GM21515 (cell line): ENCODE results near the gene ZBED4.

Source experiments
- ATAC-seq: cut with Tn5 transposase; IDR thresholded peaks from one replicate; pipeline ENCODE4 v1.9.1; 2021; ENCODE audit not compliant: unreplicated experiment

ZBED4 gene

DNA sequence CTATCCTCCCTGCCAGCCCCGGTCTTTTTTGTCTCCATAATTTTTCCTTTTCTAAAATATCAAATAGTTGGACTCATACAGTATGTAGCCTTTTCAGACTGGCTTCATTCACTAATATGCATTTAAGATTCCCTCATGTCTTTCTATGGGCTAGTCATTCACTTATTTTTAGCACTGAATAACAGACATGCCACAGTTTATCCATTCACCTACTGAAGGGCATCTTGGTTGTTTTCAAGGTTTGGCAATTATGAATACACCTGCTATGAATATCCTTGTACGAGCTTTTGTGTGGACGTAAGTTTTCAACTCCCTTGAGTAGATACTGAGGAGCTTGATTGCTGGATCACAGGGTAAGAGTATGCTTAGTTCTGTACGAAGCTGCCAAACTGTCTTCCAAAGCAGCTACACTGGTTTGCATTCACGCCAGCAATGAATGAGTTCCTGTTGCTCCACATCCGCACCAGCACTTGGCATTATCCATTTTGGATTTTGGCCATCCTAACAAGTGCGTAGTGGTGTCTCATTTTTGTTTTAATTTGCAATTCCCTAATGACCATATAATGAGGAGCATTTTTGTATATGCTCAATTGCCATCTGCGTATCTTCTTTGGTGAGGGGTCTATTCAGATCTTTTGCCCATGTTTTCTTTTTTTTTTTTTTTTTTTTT lies 43.5 kb downstream of the ZBED4 start:
- no peak for ATAC-seq

DNA sequence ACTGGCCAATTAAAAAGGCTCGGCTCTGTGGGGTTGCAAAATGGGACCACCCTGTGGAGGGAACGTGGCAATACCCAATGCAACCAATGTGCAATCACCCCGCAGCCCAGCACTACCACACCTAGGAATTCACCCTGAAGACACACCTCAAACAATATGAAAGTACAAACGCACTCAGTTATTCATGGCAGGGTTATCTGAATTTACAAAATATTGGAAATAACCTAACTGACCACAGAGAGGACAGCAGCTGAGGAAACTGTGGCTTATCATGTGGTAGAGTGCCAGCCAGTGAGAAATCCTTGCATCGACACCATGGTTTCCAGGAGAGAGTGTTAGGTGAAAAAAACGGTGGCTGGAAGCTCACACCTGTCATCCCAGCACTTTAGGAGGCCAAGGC lies 45.9 kb downstream of the ZBED4 start:
- no peak for ATAC-seq

DNA sequence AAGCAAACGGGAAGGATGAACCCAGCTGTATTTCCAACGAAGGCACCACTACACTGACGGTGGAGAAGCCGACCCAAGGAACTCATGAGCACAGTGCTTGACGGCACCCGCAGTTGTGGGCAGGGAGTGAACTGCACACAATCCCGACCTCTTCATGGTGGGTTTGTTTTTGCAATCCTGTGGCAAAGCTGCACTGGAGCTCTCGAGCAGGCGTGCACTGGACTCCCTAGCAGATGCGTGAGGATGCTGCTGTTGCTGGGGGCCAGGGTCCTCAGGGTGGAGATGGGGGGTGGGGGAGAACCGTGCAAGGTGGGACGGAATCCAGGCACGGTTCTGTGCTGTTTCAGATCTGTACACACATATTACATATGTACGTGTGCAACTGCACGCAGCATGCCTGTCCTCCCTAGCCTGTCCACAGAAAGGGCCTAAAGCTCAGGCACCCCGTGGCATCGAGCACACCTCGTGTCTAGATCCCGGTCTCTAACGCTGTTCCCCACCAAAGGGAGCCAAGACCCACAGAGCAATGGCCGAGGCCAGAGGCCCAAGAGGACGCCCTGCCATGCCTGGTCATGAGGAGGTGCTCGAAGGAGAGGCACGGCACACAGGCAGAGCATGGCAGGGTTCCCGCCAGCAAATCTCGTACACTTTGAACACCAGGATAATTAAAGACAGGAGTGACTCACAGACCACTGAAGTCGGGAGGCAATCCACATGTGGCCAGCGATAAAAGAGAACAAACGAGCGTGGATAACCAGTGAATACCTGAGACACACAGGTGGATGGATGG lies 47.0 kb downstream of the ZBED4 start:
- no peak for ATAC-seq

DNA sequence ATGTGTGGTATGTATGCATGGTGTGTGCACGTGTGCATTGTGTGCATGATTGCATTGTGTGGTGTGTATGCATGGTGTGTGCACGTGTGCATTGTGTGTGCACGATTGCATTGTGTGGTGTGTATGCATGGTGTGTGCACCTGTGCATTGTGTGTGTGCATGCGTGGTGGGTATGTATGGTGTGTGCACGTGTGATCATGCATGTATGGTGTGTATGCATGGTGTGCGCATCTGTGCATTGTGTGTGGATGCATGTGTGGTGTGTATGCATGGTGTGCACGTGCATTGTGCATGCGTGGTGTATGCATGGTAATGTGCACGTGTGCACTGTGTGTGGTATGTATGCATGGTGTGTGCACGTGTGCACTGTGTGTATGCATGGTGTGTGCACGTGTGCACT lies 47.8 kb downstream of the ZBED4 start:
- ATAC-seq = no peak

DNA sequence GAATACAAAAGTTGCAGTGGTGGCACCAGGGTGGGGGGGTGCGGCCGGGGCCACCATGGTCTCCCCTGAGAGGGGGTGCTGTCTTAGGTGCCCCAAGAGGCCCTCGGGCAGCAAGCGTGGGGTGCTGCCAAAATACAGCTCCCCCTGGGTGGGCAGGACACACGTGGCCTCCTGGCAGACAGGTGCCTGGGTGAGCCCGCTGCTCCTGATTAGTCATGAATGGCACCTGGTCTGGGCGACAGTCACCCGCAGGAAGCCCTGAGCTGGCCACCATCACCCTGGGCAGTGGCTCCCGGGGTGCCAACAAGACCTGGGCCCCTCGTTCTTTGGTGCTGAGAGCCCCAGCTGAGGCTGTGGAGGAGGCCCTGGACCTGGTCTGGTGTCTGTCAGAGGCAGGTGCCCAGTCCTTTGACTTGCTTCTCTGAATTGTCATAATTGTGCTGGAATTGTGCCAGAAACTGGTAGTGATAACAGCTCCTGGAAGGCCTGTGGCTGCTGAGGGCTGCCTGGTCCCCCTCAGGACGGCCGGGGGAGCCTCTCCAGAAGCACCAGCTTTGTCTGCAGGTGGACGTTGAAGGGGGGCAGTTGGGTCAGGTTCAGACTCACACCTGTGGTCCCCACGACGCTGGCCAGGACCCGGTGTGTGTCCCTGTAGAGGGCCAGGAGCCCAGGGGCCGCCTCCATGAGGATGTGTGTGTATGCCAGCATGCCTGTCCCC lies 49.8 kb downstream of the ZBED4 start:
- no peak for ATAC-seq

DNA sequence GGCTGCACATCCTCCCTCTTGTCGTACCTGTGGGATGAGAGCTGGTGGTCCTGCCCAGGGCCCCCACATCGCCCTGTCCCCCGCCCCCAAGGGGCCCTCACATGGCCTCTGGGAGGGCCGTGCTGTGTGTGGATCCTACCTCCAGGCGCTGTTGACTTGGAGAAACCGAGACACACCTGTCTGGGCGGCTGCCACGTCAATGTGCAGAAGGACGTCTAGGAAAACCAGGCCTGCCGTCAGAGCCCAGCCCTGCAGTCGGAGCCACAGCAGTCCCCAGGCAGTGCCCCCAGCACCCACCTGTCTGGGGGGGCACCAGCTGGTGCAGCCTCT lies 50.4 kb downstream of the ZBED4 start:
- no peak for ATAC-seq

DNA sequence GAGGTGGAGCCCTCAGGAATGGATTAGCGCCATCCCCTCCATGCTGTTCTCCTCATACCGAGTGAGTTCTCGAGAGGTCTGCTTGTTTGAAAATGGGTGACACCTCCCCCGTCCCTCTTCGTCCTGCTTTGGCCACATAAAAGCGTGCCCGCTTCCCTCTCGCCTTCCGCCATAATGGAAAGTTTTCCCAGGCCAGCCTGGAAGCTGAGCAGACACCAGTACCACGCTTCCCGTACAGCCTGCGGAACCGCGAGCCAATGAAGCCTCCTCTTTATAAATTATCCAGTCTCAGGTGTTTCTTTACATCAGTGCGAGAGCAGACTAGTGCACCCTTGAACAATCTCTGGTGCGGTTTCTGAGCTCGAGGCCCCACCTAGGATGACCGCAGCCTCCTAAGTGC lies 51.8 kb downstream of the ZBED4 start:
- ATAC-seq = no peak

DNA sequence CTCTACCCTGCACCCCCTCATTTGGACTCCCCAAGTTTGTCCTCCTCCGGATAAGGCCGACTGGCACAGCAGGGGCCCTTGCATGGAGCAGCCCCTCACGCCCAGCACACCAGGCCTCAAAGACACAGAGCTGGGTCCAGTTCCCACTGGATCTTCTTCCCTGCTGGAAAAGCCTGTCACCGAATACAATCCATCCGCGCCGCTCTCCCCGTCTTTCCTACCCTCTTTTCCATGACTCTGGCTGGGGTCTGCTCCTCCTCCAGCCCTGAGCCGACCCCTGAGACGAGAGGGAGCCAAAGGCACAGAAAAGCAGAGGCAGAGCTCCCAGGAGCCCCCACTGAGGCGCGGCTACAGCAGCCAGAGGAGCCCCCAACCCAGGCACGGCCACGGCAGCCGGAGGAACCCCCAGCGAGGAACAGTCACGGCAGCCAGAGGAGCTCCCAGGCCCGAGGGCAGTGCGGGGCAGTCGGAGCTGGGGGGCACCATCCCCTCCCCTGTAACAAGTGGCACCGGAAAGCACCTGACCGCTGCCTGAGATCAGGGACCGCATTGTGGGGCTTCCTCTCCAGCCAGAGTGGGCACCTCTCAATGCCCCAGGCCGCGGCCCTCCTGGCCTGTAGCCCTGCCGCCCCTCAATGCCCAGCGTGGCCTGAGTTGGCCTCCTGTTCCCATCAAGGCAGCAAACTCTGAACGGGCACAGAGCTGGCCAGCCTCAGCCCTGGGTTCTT lies 52.6 kb downstream of the ZBED4 start:
- no peak for ATAC-seq

DNA sequence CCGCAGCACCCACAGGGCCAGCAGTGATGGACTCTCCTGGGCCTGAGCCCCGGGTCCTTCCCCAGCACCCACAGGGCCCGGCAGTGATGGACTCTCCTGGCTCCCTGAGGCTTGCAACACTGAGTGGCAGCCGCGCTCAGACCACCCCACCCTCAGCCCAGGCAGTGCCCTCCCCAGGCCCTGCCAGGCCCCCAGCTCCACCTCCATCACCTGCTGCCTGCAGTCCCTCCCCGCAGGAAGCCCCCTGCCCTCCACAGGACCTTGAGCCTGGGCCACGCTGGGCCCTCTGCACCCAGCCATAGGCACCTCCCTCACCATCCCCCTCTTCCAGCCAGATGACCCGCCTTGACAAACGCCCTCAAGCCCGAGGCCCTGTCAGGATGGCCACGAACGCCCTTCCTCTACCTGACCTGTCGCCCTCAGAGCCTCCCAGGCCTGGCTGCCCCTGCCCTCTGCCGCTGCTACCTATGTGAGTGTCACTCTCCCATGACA lies 53.2 kb downstream of the ZBED4 start:
- no peak for ATAC-seq

DNA sequence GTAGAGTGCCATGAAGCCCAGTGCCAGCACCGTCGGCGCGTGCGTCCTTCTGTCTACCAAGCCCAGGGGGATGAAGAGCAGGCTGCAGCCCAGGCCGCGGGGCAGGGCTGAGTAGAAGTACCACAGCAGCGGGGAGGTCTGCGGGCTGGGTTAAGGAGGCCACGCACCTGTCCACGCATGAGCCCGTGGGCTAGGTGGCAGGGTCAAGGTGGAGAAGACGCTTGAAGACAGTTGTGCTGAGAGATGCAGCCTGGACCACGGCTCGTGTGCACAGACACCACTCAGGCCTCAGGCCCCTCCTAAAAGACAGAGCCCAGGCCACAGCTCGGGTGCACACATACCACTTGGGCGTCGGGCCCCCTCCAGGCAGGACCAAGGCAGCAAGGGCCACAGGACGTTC lies 54.2 kb downstream of the ZBED4 start:
- no peak for ATAC-seq

DNA sequence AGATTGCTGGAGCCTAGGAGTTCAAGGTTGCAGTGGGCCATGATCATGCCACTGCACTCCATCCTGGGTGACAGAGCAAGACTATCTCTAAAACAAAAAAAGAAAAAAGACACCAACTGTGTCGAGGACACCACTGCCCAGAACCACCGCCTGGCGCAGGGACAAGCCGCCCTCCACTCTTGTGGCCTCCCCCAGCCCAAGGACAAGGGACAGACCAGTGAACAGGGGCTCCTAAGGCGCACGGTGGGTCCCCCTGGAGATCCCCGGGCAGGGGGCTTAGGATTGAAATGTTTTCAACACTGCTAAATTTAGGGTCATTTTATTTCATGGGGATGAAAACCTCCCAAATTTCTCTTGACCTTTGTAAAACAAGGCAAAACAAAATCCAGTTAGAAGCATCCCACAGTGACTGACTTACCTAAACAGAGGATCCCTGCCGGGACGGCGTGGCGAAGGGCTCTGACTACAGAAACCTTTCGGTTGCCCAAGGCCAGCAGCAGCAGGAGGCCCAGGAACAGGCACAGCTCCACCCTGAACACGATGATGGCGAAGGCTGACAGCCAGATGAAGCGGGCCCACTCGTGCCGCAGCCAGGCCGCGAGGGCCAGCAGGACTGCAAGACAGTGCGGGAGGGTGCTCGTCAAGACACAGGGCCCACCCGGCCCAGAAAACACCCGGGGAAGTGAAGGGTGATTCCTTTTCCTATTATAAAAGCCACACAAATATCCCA lies 56.0 kb downstream of the ZBED4 start:
- no peak for ATAC-seq

DNA sequence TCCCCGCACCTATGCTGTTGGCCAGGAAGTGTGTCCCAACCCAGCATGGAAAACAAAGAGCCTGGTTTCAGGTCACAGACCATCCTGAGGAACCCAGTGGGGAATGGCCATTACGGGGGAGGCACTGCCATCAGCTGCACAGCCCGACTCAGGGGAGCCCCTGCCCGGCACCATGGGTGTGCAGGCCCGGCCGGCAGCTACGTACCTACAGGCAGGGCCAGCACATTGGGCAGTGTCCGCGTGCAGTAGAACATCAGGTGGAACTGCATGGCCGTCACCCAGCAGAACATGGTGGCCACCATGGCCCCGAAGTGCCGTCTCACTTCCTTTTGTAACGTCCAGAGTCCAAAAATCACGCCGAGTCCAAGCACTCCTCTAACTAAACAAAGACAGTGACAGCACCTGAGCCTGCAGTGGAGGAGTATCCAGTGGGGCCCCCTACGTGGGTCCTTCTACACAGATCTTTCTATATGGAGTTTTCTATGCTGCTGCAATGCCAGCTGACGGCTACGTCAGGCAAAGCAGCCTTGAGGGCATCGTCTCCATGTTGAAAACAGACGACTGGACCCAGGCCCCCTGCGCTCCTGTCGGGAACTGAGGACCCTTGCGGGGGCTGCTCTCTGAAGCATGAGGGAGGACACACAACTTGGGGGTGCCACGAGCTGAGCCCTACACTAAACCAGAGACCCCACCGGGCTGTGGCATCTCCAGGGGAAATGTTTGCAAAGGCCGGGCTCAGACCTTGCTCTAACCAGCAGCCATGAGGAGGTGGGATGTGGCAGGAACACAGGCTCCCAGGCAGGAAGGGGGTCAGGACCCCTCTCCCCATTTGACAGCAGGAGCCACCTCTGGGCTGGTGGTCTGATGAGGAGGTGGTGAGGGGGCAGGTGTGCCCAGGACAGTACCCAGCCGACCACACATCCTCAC lies 56.8 kb downstream of the ZBED4 start:
- no peak for ATAC-seq

DNA sequence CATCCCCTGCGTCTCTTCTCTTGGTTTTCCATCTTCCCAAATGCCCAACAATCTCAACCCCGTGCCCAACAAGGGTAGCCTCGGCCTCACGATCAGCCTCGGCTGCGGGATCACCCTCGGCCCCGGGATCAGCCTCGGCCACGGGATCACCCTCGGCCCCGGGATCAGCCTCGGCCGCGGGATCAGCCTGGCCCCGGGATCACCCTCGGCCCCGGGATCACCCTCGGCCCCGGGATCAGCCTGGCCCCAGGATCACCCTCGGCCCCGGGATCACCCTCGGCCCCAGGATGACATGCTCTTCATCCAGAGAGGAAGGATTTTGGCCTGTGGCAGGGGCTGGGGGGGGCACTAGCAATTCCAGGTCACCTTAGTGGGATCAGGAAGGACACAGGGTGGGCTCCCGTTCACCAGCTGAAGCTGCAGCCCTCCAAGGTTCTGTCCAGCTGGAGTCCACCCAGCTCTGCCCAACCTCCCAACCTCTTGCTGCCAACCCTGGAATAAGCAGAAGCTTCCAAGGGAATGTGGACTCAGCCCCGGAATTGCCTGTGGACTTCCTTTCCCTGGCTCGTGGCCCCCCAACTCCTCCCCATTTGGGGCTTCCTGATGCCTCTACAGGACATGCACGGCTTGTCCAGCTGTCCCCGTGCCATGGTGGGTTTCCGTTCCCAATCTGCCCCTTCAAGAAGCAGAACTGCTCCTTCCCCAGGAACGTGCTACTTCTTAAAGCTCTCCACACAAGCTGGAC lies 58.4 kb downstream of the ZBED4 start:
- ATAC-seq = no peak

DNA sequence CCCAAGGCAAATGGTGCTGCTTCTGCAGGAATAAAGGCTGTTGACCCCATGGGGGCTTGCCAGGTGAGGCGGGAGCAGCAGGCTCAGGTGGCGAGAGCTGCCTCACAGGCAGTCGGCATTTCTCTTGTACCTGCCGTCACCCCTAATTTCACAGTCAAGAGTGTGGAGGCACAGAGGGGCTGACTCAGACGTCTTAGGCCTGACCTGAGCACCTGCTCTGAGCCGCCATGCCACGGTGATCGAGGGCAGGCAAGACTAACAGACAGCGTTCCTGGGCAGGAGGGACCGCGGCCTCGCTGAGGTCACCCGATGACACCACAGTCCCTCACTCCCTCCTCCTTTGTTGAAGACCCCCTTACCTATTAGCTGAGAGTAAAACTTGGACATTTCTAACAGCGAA lies 59.4 kb downstream of the ZBED4 start:
- ATAC-seq = no peak

DNA sequence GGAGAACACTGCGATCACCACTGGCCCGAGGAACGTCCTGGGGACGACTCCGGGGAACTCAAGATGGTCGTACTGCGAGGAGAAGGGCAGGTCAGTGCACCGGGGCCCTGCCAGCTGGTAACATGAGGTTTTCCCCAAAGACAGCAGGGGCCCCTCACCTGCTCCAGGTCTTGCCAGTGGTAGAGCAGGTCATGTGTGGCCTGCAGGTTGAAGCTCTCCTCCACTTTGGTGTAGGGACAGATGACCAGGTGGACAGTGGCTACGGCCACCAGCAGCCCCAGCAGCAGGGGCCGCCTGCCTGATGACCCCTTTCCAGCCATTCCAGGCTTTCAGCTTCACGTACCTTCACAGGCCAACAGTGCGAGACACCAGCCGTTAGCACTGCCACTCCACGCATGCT lies 59.8 kb downstream of the ZBED4 start:
- no peak for ATAC-seq

DNA sequence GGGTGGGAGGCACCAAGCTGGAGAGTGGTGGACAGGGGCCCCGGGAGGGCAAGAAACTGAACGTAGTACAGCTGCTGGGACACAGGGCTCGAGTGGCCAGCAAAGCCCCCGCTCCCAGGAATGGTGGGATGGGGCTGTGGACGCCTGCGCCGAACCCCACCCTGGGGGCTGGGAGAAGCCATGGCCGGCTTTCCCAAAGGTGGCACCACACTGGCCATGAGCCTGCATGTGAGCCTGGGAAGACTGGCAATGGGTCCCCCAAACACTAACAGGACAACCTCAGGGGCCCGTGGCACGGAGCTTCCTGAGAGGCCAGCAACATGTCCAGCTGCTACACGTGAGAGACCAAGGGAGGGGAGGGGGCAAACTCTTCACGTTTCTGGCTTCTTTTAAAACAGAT lies 60.6 kb downstream of the ZBED4 start:
- ATAC-seq = no peak

DNA sequence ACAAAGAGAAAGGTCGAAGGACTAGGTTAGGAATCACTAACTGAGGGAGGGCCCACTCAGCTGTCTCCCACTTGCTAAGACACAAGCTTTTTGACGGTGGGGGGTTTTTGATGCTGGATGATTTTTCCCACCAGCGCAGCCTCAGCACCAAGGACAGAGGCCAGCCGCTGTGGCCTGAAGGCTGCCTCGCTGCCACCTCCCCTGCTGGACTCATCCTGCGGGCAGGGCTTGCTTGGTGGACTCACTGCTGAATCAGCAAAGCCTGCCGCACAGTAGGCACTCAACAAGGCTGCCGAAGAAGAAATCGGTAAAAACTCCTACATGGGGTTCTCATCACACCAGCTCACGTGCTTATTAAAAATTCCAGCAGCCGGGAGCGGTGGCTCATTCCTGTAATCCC lies 62.0 kb downstream of the ZBED4 start:
- ATAC-seq = no peak

DNA sequence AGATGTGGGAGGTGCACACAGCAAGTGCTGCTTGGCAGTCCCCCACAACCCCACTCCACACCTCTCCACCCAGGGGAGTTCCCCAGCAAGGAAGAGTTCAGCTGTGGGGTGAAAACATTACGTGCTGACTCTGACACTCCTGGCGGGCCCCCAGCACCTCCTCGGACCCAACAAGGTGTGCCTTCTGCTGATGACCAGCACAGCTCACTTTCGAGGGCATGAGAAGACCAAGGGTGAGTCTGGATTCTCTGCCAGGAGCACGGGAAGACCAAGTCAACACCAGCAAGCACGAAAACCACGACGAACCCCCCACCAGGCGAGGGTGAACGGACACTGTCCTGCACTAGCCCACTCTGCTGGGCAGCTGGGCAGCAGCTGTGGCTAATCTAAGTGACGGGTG lies 63.2 kb downstream of the ZBED4 start:
- ATAC-seq = no peak
